ENCODE measurements around the gene CCDC198.
A peak's percentile ranks its signal among the peaks of the same experiment; 100 is the strongest.

CCDC198 gene

GRCh38 chr14:57493467-57494181 is at the start of gene CCDC198:
CCDC198 (minus strand) TSS chr14:57493857; CDS start chr14:57493715, 142 bp downstream.
- DNase-seq (ENCODE audit: low spot score) = no peak

DNA sequence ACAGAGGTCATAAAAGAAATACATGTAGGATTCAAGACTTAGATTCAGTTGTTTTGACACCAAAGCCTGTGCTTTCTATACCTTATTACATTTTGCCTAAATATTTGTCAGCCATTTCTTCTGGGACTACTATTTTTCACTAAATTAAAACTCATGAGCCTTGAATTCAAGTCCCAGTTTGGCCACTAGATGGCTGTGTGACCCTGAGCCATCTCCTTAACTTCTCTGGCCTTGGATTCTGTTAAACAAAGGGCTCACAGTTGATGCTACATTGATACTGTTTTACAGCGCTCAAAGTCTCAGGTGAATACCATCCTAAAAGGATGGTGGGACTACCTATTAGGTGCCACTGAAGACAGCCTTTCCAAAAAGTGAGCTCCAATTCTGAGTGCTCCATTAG is 39.6 kb upstream of the CCDC198 start:
- peak; percentile 4 for DNase-seq (ENCODE audit: low spot score)

- DNase-seq (ENCODE audit: low spot score) = no peak
Observed at GRCh38 chr14:57530571-57530970, 36.9 kb upstream of the CCDC198 start.

DNA sequence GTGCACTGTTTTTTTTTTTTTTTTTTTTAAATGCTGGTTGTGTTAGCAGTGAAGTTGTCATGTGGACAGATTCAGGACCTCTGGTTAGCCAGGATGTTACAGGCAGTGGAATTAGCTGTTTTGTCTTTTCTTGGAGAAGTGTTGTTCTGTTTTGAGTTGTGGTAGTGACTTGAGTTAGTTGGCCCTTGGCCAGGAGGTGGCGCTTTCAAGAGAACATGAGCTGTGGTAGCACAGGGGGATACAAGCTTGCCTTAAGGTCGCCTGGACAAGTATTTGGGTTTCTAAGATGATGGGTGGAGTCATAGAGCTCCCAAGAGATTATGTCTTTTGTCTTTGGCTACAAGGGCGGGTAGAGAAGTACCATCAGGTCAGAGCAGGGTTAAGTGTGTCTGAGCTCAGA is 33.3 kb upstream of the CCDC198 start:
- DNase-seq (ENCODE audit: low spot score) = no peak

- DNase-seq (ENCODE audit: low spot score) = no peak
Observed at GRCh38 chr14:57519043-57519442, 25.4 kb upstream of the CCDC198 start.

DNA sequence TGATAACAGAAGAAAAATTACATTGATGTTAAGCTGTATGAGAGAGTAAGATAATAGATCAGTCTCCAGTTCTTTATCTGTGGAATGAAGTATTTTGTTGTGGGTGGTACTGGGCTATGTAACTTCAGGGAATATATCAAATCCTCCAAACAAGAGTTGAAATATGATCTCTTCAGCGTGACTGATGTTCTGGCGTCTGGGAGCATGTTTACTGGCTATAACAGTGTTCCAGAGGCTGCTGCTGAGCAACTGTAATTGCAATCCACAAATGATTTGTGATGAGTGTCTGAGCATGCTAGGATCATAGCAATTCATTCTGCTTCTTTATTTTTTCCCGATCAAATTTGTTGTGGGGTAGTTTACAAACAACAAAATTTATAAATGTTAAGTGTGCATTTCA is 18.6 kb upstream of the CCDC198 start:
- no peak for DNase-seq (ENCODE audit: low spot score)

- DNase-seq (ENCODE audit: low spot score) = no peak
Observed at GRCh38 chr14:57508756-57509155, 15.1 kb upstream of the CCDC198 start.

GRCh38 chr14:57502586-57503254 is 9.1 kb upstream of the CCDC198 start:
- no peak for DNase-seq (ENCODE audit: low spot score)

- no peak for DNase-seq (ENCODE audit: low spot score)
Observed at GRCh38 chr14:57501039-57501557, 7.4 kb upstream of the CCDC198 start.

DNA sequence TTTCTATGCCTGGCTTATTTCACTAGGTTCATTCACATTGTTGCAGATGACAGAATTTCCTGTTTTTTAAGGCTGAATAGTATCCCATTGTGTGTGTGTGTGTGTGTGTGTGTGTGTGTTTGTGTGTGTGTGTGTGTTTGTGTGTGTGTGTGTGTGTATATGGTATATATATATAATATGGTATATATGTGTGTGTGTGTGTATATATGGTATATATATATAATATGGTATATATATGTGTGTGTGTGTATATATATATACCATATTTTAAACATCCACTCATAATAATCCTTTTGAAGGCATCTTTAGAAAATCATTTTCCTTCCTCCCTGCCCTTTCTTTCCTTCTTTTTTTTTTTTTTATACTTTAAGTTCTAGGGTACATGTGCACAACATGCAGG is 5.0 kb upstream of the CCDC198 start:
- no peak for DNase-seq (ENCODE audit: low spot score)

DNA sequence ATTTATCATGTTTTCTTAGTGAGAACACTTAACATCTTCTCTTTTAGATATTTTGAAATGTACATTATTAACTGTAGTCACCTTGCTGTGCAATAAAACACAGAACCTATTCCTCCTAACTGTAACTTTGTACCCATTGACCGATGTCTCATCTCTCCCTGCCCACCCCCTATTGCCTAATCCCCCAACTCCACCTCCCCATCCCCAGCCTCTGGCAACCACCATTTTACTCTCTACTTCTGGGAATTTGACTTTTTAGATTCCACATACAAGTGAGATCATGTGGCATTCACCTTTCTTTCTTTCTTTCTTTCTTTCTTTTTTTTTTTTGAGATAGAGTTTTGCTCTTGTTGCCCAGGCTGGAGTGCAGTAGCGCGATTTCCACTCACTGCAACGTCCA is 4.4 kb upstream of the CCDC198 start:
- DNase-seq (ENCODE audit: low spot score) = no peak

GRCh38 chr14:57495416-57495815 is 1.8 kb upstream of the CCDC198 start:
- DNase-seq (ENCODE audit: low spot score) = no peak

- DNase-seq (ENCODE audit: low spot score) = peak; percentile 89
Observed at GRCh38 chr14:57492859-57493258, 798 bp downstream of the CCDC198 start.

DNA sequence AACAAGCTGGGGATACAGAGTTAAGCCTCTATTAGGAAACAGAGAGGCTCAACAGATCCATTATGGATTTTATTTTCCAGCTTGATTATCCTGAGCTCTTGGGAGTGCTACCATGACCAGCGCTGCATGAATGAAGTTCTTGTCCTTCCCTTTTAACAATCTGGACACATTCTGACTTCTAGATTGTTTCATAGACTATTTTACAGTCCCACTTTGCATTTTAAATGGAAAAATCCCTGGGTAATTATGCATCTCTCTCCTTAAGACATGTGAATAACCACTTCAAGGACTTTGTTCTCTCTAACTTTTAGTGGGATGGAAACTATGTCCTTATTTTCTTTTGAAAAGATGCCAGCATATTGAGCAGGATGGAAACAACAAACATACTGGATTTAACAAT is 2.0 kb downstream of the CCDC198 start:
- no peak for DNase-seq (ENCODE audit: low spot score)

DNA sequence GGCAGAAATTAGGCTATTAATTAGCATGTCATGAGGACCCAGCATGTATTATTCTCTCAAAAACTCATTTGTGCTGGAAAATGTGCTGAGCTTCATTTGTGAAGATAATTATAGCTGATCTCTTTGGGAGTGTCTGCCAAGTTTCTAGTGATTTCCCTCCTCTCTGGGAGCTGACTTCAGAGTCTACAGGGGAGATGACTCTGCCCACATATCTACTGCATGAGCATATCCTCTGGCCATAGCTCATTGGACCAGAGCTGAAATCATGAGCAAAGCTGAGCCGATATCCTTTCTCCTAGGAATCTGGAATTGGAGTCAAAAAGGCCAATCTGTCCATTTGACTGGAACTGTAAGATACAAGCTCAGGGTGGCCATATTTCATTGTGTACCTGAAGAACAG is 5.9 kb downstream of the CCDC198 start:
- no peak for DNase-seq (ENCODE audit: low spot score)

- DNase-seq (ENCODE audit: low spot score) = peak; percentile 60
Observed at GRCh38 chr14:57486767-57487379, 6.8 kb downstream of the CCDC198 start.

DNA sequence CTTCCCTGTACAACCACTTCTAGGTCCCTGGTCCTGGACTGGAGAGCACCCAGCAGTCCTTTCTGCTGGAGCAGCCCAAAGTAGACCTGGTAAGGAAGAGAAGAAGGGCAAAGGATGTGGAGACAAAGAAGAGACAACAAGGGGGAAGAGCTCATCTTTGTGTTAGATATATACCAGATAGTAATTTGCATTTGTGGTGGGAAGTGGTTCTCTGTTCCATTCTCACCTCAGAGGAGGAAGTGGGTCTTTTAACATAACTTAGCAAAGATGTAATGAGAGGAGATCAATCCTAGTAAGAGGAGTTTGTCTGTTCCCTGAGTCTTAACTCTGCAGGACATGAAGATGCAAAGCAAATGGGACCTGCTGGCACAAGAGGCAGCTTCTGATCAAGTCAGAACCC is 8.0 kb downstream of the CCDC198 start:
- no peak for DNase-seq (ENCODE audit: low spot score)

- DNase-seq (ENCODE audit: low spot score) = no peak
Observed at GRCh38 chr14:57482120-57482519, 11.5 kb downstream of the CCDC198 start.

DNA sequence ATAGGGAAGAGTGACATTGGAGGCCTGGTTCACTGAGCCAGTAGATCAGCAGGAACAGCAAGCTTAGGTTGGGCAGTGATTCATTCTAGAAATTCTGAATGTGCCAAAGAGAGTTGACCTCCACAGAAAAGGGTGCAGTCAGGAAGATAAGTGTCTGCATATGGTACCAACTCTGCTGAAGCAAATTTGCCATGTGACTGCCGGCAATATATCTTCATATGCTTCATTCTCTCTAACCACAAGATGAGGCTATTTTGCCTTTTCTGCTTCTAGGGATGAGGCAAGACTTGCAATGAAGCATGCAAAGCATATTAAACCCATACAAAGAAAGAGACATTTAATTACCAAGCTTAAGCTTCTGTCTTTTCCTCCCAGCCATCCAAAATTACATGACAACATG is 13.6 kb downstream of the CCDC198 start:
- no peak for DNase-seq (ENCODE audit: low spot score)

DNA sequence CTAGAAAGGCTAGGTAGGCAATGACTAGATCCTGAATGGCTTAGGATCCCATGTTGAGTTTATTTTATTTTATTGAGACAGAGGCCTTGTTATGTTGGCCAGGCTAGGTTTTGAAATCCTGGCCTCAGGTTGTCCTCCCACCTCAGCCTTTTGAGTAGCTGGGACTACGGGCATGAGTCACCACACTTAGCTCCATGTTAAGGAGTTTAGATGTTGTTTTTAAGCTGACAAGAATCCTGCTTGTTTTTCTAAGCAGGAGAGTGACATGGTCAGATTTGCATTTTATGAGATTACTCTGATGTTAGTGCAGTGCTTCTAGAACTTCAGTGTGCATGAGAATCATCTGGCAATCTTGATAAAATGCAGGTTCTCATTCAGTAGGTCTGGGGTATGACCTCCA is 14.5 kb downstream of the CCDC198 start:
- no peak for DNase-seq (ENCODE audit: low spot score)

DNA sequence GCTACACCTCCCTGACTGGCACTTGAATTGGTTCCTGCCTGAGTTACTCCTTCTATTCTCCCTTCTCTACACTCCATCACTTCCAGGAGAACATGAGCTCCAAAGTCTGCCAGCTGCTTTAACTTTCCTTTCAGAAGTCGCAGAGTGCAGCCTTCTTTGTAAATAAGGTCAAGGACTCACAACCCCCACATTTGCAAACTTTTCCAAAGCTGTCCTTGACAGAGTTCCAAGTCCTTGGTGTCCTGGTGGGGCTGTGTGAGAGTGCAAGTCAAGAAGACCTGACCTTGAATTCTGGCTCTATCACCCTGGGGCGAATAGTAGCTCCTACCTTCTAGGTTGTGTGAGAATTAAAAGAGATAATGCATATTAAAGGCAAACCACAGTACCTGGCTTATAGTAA is 15.6 kb downstream of the CCDC198 start:
- no peak for DNase-seq (ENCODE audit: low spot score)

- DNase-seq (ENCODE audit: low spot score) = no peak
Observed at GRCh38 chr14:57470909-57471308, 22.7 kb downstream of the CCDC198 start.
